Muscle of arm (tissue), 12 donors: Measurements from ENCODE around the gene ALDH1L1. TPM values are rescaled to one million over a fixed set of nuclear protein-coding genes. Genes with fewer than 3 reads are reported as not detected.
A peak's percentile ranks its signal among the peaks of the same experiment; 100 is the strongest.

Experiments used
- DNase-seq: peaks from one replicate; pipeline ENCODE4 v3.0.0-alpha.2; 2013
- polyA plus RNA-seq, 12 donors: library from polyadenylated mRNA; unstranded; fragments of 120-200 nt; gene quantifications; one replicate each; pipeline ENCODE4 v1.2.1, GENCODE V29; 2013; ENCODE audit not compliant: insufficient read length in 12 of 12

Gene ALDH1L1
- polyA plus RNA-seq, 12 donors, result 0.11 to 0.63 (median 0.33) TPM; not detected in 2

DNA sequence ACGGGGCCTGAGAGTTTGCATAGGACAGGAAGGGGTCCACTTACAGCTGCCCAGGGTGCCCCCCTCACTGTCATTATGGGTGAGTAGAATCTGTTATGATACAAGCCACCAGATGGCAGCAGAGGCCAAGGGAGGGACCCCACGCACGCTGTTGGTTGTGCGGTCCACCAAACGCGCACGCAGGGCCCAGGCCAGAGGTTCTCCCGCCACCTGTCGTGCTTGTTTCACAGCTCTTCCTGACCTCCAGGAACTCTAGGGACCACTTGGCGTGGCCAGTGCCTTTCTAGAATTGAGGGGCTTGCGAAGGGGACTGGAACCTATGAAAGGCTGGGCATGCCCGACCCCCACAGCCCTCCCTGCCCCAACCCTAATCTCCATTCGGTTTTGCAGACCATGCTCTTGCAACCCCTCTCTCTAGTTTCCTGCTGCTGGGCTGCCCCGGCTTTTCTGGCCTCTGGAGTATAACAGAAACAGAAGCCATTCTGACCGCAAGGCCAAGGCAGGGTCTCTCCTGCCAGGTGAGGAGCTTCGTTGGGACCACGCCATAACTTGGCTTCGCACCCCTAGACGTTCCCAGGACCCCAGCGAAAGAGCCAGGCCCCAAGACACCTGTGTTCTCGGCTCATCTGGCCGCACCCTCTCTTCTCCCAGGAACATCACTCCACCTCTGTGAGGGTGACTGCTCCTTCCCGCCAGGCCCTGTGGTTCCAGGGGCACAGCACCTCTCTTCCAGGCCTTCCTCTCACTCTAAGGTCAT lies 46.0 kb downstream of the ALDH1L1 start:
- peak; percentile 64 for DNase-seq

DNA sequence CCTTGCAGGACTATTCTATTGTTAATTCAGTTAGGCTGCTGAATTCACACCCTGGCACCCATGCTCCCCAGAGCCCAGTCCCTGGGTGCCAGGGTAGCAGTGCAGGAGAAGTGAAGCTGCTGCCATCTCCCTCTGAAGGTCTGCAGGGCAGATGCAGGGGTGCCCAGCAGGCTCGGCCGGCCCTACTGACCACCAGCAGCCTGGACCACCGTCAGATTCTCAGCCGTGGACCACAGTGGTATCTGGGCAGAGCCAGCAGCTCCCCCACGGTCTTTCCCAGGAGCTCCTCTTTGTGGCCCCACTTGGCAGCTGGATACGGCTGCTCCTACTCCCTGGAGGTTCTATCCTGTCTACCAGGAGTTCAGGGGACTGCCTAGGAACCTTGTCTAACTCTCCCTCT lies 46.8 kb downstream of the ALDH1L1 start:
- no peak for DNase-seq

DNA sequence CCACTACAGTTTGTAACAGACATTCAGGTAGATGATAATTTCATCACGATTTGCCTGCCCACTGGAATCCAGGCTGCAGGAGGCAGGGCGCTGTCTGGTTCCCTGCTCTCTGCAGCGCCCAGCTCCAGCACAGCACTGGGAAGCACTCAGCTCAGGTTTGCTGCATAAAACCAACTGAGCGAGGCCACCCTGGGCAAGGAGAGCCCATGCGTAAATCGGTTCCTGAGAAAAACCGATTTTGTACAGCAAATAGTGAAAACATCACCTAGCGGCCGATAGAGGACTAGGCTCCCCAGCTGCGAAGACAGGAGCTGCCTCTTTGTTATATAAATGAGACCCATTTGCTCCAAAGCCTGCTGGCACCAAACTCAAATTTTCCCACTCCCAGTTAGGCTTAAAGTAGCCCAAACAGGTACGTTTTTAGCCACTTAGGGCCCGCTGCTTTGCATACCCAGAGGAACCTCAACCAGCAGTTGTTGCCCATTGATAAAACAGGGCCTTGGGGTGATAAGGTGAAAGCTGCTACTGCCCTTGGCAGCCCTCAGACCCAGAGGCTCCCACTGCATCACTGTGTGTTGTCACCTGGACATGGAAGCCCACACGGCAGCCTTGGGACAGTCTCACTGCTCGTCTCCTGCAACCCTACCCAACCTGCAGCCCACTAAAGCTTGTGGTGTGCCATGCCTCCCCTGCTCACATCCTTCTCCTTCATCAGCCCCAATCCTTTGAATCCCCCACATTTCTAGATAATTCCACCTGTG lies 47.5 kb downstream of the ALDH1L1 start:
- no peak for DNase-seq

DNA sequence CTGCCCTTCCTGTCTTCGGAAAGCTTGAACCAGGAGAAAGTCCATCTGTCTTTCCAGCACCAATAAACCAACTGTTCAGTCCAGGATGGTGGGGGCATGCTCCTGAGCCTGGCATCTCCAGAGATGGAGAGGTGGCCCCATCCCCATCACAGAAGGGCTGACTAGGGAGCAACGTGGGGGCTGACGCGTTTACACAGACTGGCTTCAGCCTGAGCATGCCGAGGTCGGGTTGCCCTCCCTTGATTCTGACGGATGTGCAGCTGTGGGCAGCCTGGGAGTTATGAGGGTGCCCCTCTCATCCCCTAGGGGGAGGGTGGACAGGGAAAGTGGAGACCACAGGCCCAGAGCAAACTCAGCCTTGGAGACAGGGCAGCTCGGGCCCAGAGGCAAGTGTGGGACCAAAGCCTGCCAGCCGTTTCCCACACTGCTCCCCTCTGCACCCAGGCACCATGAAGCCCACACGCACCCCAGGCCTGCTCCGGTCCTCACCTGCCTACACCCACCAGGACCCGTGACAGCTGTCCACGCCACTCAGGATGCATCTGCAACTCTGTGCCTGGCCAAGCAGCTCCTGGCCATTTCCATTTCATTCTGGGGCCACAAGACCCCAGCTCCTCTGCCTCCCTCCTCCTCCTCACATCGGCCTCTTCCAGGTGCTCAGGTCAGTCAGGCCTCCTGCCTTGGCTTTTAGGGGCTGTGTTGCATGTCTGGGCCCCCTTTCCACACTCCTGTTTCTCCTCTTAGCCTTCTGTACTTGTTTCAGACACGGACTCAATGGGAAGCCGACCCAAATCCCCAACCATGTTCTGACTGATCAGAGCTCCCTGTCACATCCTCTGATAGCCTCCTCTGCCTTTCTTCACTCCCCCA lies 48.3 kb downstream of the ALDH1L1 start:
- no peak for DNase-seq

DNA sequence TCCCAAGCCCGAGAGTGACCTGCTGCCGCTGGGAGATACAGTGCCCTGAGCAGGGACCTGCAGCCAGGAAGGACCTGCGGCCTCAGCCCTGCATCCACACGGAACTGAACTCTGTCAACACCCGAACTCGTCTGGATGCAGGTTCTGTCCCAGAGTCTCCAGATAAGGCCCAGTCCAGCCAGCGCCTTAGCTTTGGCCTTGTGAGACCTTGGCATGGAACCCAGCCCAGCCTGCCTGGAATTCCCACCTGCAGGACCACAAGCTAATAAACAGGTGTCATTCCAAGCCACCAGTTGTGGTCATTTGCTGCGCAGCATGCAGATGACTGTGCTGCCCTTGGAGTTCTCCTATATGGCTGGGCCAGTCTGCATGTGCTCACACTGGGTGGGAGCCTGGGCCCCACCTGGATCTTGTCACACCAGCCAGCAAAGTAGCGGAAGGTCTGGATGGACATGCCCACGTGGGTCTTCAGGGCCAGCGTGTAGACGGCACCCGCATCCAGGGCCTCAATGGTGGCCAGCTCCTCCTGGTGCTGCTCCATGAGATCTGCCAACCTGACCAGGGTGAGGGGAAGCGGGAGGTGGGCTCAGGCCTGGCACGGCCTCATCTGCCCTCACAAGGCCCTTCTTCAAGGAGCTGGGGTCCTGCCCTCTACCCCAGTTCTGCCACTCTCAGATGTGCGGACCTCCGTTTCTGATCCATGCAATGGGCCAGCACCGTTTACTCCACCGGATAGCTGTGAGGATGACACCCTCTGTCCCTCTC lies 49.2 kb downstream of the ALDH1L1 start:
- no peak for DNase-seq

DNA sequence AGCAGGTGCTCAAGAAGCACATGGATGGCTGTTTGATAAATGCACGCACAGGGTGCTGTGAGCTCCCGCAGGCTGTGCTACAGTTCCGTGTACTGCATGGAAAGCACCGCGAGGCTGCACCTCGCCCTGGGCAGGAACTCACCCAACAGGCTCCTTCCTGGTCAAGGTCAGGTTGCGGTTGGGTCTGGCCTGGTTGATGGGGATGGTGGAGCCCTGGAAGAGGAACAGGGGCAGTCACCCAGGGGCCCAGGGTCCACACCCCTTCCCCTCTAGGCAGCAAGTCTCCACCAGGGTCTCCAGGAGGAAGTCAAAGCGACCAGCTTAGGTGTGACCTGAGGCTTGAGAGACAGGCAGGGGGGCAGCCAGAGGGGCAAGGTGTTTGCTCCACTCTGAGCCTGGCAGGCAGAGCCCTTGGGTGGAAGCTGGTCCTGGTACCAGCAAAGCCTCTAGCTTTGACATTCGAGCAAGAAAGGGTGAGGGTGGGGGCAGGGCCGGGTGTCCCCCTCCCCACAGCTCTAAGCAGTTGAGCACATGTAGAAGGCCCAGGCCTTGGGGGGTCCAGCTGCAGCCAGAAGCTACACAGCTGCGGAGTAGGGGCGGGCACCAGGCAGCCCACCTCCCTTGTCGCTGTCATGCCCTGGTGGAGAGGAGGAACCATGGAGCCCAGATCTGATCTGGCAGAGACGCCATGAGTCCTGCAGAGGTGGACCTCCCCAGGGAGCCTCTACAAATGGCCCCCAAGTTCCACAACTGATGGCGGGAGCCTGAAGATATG lies 50.1 kb downstream of the ALDH1L1 start:
- DNase-seq, result no peak

DNA sequence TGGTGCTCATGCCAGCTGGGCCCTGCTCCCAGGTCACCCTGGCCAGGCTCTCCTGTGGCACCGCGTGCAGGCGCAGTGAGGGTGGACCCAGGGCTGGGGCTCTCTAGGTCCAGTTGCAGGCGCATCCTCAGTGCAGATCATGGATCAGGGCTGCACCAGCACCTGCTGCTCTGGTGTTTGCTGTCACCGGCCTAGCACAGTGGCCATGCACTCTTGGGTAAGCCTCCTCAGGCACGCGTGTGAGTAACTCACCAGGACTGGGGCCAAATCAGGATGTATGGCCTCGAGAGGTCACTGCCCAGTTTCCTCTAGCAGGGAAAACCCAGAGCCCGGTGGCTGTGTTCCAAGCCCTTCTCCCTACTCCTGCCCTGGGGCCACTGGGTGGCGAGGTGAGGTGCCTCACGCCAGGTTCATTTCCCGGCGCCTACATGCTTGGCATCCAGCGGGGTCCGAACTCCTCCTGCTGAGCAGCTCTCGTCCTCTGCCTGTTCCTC lies 50.9 kb downstream of the ALDH1L1 start:
- DNase-seq, result no peak

DNA sequence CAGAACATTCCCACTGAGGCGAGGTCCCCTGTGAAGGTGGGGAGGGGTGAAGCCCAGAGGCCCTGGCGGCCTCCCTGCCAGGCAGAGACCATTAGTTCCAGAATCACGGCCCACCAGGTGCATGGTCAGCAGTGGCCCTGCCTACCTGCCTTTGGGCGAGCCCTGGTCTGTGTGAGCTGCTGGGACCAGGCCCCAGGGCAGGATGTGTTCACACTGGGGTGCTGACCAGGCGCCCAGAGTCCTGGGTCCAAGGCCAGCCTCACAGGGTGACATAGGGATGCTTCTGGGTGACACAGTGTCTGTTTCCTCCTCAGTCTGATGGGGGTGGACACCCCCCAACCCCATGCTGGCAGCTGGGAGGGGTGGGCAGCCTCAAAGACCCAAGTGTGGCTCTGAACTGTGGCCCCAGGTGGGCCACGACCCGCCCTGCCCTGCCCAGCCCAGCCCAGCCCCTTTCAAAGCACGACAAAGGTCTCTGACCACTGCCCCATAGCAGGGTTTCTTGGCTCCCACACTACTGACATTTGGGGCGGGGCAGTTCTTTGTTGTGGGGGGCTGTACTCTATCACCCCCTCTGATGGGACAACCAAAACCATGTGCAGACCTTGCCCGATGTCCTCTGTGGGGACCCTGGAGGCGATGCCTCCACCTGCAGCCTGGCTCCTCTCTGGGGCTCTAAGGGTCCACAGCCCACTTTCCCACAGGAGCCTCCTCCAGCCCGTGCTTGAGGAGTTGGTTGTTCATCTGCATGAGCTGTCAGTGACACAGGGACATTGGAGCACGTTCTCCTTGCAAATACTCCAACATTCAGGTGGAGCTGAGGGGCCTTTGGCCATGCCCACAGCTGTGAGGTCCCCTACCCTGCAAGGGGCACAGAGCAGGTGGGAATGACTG lies 51.6 kb downstream of the ALDH1L1 start:
- DNase-seq, result no peak

DNA sequence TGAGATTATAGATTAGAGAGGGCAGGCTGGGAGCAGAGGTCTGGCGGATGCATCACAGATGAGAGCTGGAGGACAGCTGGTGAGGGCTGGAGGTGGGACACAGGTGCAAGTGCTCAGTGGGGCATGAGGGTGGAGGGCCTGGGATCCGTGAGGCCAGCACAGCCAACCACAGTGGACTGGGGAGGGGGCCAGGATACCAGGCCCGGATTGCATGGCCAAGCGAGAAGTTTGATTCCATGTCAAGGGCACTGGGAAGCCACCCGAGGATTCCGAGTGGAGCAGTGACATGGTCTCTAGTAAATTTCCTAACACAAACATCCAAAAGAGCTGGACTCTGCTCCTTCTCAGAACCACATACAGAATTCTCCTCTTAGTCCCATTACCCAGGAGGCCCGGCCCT lies 52.5 kb downstream of the ALDH1L1 start:
- no peak for DNase-seq

DNA sequence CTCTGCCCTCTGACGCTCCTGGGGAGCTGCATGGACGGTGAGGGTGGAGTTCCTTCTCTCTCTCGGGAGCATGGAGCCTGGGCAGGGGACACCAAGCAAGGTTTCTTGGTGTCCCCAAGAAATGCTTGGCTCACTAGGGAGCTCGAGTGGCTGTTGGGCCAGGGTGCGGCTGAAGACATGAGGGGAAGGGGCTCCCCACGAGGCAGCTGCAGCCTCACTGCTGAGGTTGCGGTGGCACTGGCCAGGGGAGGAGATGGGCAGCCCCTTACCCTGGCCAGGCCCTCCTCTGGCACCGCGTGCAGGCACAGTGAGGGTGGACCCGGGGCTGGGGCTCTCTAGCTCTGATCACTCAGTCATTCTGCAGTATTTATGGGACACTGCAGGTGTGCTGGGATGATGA lies 52.9 kb downstream of the ALDH1L1 start:
- no peak for DNase-seq

DNA sequence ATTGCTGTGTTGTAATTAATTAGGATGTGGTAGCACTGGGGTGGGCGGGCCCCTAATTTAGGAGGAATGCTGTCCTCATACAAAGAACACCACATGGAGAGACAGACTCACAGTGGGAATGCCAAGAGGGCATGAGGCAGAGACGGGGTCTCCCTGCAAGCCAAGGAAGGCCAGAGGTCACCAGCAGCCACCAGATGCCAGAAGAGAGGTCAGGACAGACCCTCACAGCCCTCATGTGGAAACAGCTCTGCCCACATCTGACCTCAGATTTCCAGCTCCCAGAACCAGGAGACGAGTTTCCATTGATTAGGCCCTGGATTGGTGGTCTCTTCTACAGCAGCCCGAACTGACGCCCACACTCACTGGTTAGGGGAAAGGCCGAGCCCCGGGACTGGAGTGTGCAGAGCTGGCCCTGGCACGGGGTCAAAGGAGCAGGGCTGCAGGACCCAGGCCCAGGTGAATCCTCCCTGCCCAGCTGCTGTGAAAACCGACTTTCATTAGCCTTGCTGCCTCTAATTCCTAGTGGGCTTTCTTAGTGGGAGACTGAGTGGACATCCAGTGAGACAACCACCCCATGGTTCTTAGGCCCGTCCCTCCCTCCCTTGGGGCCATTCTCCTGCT lies 53.5 kb downstream of the ALDH1L1 start:
- DNase-seq, result no peak

DNA sequence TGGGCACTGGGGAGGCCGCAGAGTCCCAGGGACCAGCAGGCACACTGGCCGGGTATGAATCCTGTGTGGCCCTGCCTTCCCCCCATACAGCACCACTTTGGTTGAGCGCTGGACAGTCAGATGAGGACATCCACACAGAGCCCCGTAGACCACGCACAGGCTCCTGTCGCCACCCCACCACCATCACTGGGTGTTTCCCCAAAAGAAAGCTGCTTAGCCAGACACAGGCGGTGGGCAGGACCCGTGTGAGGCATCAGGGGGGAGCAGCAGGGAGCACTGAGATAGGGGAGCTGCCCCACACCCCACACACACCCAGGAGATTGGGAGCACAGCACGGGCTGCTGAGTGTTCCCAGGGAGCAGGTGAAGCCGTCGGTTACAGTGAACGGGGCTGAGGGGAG lies 54.1 kb downstream of the ALDH1L1 start:
- no peak for DNase-seq

DNA sequence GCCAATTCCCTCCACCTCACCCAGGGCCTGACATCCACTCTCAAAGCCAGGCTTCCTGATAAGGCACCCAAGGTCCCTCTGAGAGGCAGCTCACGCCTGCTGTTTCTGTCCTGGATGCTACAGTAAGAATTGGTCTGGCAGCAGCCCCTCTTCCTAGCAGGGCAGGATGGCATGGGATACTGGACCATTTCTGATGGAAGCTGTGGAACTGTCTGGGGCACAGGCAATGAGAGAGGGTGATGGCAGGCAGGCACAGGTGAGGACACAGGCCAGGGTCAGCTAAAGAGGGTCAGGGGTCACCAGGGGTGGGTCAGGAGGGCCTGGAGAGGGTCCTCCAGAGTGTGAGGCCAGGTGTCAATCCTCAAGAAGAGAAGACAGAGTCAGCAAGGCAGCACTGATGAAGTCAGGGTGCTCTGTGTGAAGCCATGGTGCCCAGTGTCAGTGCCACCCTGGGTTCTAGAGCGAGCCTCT lies 54.6 kb downstream of the ALDH1L1 start:
- DNase-seq, result no peak

DNA sequence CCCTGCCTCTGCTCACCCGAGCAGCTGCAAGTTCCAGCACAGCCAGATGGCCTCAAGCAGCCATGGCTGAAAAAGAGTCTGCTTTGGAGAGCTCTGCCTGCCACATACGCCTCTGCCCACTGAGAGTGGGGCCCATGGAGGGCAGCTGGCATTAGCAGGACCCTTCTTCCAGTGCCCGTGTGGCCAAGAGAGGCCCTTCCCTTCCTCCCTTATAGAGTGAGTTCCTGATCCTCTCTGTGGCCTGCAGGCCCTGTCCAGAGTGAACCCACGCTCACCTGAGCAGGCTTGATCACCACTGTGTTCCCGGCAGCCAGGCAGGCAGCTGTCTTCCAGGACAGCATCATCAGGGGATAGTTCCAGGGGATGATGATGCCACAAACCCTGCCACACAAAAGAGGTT lies 55.0 kb downstream of the ALDH1L1 start:
- no peak for DNase-seq

DNA sequence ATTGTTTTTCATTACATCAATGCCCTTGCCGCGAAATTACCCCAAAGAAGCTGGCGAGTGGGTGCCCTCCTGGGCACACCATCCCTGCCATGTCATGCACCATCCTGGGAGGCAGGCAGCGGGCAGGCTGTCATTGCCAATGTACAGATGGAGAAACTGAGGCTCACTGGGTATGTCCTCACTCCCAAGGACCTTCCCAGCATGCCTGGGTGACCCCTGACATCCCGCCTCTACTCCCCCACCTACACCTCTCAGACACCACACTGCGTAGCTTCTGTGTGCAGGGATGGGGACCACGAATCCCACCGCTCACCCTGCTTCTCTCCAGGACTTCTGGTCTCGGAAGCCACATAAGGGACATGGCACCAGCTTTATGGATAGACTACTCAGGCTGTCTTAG lies 55.5 kb downstream of the ALDH1L1 start:
- no peak for DNase-seq

DNA sequence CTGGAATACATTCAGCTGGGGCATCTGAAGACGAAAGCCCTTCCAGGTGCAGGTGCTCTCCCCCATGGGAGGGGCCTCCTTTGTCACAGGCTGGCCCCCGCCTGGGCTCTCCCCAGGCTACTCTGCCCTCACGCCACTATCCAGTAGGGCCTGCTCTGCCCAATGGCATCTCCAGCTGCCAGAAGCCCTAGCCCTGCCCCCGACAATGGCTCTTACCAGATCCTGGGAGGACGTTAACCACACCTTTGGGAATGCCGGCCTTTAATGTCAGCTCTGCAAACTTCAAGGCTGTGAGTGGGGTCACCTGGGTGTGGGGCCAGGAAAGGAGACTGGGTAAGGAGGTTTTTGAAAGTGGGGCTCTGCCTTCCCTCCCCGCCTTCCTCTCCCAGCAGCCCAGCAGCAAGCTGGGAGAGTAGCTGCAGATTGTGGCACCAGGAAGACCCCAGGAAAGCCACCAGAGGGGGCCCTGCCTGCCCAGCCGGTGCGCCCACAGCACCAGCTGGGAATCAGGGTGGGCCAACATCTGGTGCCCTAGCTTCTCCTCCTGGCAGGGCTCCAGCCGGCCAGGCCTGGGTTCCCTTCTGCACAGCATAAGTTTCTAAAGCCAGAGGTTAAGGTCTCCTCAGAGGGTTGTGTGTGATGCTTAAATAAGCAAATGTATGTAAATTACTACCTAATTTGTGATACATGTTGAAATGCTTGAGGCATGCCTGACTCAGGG lies 56.1 kb downstream of the ALDH1L1 start:
- DNase-seq, result no peak

DNA sequence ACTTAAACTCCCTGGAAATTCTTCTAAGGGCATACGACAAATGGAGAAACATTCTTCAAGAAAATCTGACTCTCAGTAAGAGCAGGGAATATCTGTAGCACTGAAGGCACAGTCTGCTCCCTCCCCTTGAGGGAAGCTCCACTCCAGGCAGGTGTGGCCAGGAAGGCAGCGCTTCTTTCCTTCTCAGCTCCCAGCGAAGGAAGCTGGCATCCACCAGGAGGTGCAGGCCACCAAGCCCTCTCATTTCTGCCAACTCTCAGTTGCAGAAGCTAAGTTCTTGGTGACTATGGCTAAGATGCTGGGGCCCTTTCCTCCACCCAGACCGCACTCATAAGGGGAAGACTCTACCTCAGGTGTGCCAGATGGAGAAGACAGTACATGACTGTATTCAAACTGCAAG lies 58.8 kb downstream of the ALDH1L1 start:
- no peak for DNase-seq

DNA sequence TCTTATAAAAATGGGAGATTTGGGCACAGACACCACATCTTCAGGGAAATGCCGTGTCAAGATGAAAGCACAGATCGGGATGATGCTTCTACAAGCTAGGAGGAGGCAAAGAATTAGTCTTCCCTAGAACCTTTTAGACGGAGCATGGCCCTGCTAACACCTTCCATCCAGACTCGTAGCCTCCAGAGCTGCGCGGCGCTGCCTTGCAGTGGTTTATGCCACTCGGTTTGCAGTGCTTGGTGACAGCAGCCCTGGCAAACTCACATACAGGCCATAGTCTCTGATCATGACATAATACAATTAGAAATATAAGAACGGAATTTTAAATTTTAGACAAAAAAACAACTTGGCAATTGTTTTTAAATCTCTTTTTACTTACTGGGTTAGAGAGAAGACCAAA lies 59.3 kb downstream of the ALDH1L1 start:
- DNase-seq, result no peak
